Thyroid gland (tissue), 4 donors: ENCODE data around the gene TGM5. TPM values are rescaled to one million over a fixed set of nuclear protein-coding genes. Genes with fewer than 3 reads are reported as not detected.

Source experiments
- DNase-seq, 2 donors: peaks; one replicate each; pipeline ENCODE4 v3.0.0-alpha.2; 2019
- H3K27ac ChIP-seq, 3 donors: fragments of 200-600 bp; sonication (generic); 1 replicate in 2 of 3; 2 replicates in 1 of 3; pipeline ENCODE4 v1.5.1; 2016 to 2019; ENCODE audit warnings: mild to moderate bottlenecking in 1 of 3, moderate library complexity in 1 of 3
- H3K27me3 ChIP-seq: fragments of 200-600 bp; sonication (generic); one replicate; pipeline ENCODE4 v1.5.1; 2019
- H3K36me3 ChIP-seq, 2 donors: fragments of 200-600 bp; sonication (generic); one replicate each; pipeline ENCODE4 v1.5.1; 2016 to 2019
- H3K4me1 ChIP-seq, 2 donors: fragments of 200-600 bp; sonication (generic); one replicate each; pipeline ENCODE4 v1.5.1; 2017 to 2019
- H3K4me3 ChIP-seq, 3 donors: fragments of 200-600 bp; sonication (generic); replicated peaks in 1 of 3; 1 replicate in 2 of 3; 2 replicates in 1 of 3; pipeline ENCODE4 v1.5.1; 2016; ENCODE audit warnings: mild to moderate bottlenecking in 1 of 3
- H3K9me3 ChIP-seq: fragments of 200-600 bp; sonication (generic); one replicate; pipeline ENCODE4 v1.5.1; 2017
- CTCF ChIP-seq, 6 experiments: fragments of 200-600 bp in 3 of 6; fragments of 450-650 bp in 3 of 6; sonication (generic) in 3 of 6; IDR thresholded peaks; one replicate each; pipeline ENCODE4 v1.5.1; 2016 to 2019; ENCODE audit warnings: antibody characterized with exemption in 6 of 6, mild to moderate bottlenecking in 2 of 6, inconsistent platforms in 1 of 6, moderate library complexity in 1 of 6
- POLR2A ChIP-seq, 2 donors: fragments of 450-650 bp; IDR thresholded peaks; one replicate each; pipeline ENCODE4 v1.6.1; 2017; ENCODE audit warnings: antibody characterized with exemption in 2 of 2, mild to moderate bottlenecking in 2 of 2, moderate library complexity in 1 of 2
- WGBS, 2 donors: methylation state at CpG; one replicate each; pipeline ENCODE4 v1.1.5; 2017; 5-methylcytosine and 5-hydroxymethylcytosine counted together
- intact Hi-C: fragments of 100-400 bp; cut with DNase I; formaldehyde crosslinking; loops from one replicate; pipeline ENCODE4 v1.15.1; 2023
- total RNA-seq, 4 donors: library from RNA; depleted of rRNA; stranded (reverse); fragments of >200 nt; gene quantifications; one replicate each; pipeline ENCODE4 v1.2.3, GENCODE V29; 2016

Gene TGM5
- total RNA-seq, 4 donors from 2014 or later = not detected

- intact Hi-C loops = no loop called here
- 76 to 79% methylated on average over 8 of the region's 8 CpGs for WGBS, 2 donors
Measured at GRCh38 chr15:43214169-43214568, 52.6 kb downstream of the TGM5 start.

GRCh38 chr15:43213466-43213865 lies 53.3 kb downstream of the TGM5 start:
- WGBS, 2 donors = 81 to 100% methylated on average over 2 to 5 of the region's 5 CpGs
- no peak overlapping the region for H3K4me3 ChIP-seq
- H3K36me3 ChIP-seq = no peaks in the 10 kb centered on the region
- intact Hi-C loops = no loop called here
- no peaks in the 10 kb centered on the region for H3K4me1 ChIP-seq
- H3K9me3 ChIP-seq = no peaks in the 10 kb centered on the region
- H3K27me3 ChIP-seq = no peaks in the 10 kb centered on the region
- TF ChIP-seq CTCF (IDR thresholded peaks at IDR 0.05) (no peak), POLR2A (IDR thresholded peaks at IDR 0.05) (no peak)
- no peak overlapping the region for H3K27ac ChIP-seq
- DNase-seq = no peak

More at GRCh38 chr15:43214169-43214568, 52.6 kb downstream of the TGM5 start:
- H3K9me3 ChIP-seq = no peaks in the 10 kb centered on the region
- no peak for TF ChIP-seq POLR2A (IDR thresholded peaks at IDR 0.05)
- TF ChIP-seq CTCF (IDR thresholded peaks at IDR 0.05) = no peak
- H3K4me3 ChIP-seq = no peak overlapping the region
- no peak for DNase-seq
- no peak overlapping the region for H3K27ac ChIP-seq
- H3K36me3 ChIP-seq = no peaks in the 10 kb centered on the region
- H3K27me3 ChIP-seq = no peaks in the 10 kb centered on the region
- no peaks in the 10 kb centered on the region for H3K4me1 ChIP-seq

GRCh38 chr15:43212951-43213350 lies 53.8 kb downstream of the TGM5 start:
- intact Hi-C loops = no loop called here

GRCh38 chr15:43212299-43212698 lies 54.4 kb downstream of the TGM5 start:
- intact Hi-C loops = no loop called here
- no peak for TF ChIP-seq CTCF (IDR thresholded peaks at IDR 0.05)
- TF ChIP-seq POLR2A (IDR thresholded peaks at IDR 0.05) = no peak
- WGBS, 2 donors = 81 to 84% methylated on average over 8 of the region's 8 CpGs
- Histone ChIP-seq H3K4me1 (peaks cover 0 to 4% of the 10 kb centered on the region in 2 donors), H3K4me3 (no peak overlapping the region), H3K36me3 (no peaks in the 10 kb centered on the region), H3K27ac (no peak overlapping the region), H3K27me3 (no peaks in the 10 kb centered on the region), H3K9me3 (no peaks in the 10 kb centered on the region)
- no peak for DNase-seq

More at GRCh38 chr15:43212951-43213350, 53.8 kb downstream of the TGM5 start:
- H3K27ac ChIP-seq = no peak overlapping the region
- no peak overlapping the region for H3K4me3 ChIP-seq
- H3K27me3 ChIP-seq = no peaks in the 10 kb centered on the region
- no peak for TF ChIP-seq POLR2A (IDR thresholded peaks at IDR 0.05)
- no peak for TF ChIP-seq CTCF (IDR thresholded peaks at IDR 0.05)
- H3K36me3 ChIP-seq = no peaks in the 10 kb centered on the region
- no peak for DNase-seq
- H3K4me1 ChIP-seq = peaks cover 0 to 3% of the 10 kb centered on the region in 2 donors
- no peaks in the 10 kb centered on the region for H3K9me3 ChIP-seq

DNA sequence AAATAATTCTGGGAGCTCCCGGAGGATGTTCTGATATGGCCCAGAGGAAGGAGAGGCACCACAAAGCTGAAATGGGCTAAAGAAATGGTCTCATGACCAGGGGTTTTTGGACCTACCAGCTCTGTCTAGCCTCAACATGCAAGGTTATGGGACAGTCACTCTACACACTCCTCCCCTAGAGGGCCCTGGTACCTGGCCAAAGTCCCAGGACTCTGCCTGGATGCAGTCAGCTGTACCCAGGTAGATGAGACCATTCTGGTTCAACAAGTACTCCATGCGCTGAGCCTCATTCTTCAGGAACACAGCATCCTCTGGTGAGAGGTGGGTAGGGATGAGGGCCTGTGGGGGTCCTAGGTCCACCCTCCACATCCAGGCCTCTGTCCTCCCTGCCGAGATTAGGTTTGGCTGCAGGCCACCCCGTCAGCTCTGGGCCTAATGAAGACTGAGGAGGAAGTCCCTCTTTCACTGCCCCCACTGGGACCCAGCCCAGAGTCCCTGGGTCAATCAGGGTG lies 55.4 kb downstream of the TGM5 start:
- intact Hi-C loops = no loop called here
- Histone ChIP-seq H3K36me3 (no peaks in the 10 kb centered on the region), H3K4me1 (peaks cover 0 to 4% of the 10 kb centered on the region in 2 donors), H3K9me3 (no peaks in the 10 kb centered on the region), H3K27ac (no peak overlapping the region), H3K4me3 (no peak overlapping the region), H3K27me3 (no peaks in the 10 kb centered on the region)
- 89 to 97% methylated on average over 2 to 4 of the region's 4 CpGs for WGBS, 2 donors
- TF ChIP-seq CTCF (IDR thresholded peaks at IDR 0.05) (no peak), POLR2A (IDR thresholded peaks at IDR 0.05) (no peak)
- DNase-seq = no peak
